Ovary (tissue), 9 donors: ENCODE data around the gene CAP1. TPM values are rescaled to one million over a fixed set of nuclear protein-coding genes. Genes with fewer than 3 reads are reported as not detected.

Source experiments
- DNase-seq, 5 donors: peaks; one replicate each; pipeline ENCODE4 v3.0.0-alpha.2; 2019 to 2020
- H3K27ac ChIP-seq, 2 donors: fragments of 200-600 bp; one replicate each; pipeline versions ENCODE4 v1.5.1 to v1.8.0; 2019 to 2022
- H3K27me3 ChIP-seq: fragments of 200-600 bp; one replicate; pipeline ENCODE4 v1.8.0; 2022
- H3K36me3 ChIP-seq: fragments of 200-600 bp; sonication (generic); one replicate; pipeline ENCODE4 v1.5.1; 2019
- H3K4me1 ChIP-seq: one replicate; pipeline ENCODE4 v1.8.1; 2013; ENCODE audit warnings: mild to moderate bottlenecking, moderate library complexity; ENCODE audit not compliant: insufficient read depth
- H3K4me3 ChIP-seq: fragments of 200-600 bp; sonication (generic); one replicate; pipeline ENCODE4 v1.5.1; 2017
- H3K9me3 ChIP-seq, 2 donors: fragments of 200-600 bp in 1 of 2; sonication (generic) in 1 of 2; one replicate each; pipeline versions ENCODE4 v1.5.1 to v1.8.1; 2013 to 2019; ENCODE audit warnings: mild to moderate bottlenecking in 1 of 2, moderate library complexity in 1 of 2
- EP300 ChIP-seq: sonication (generic); formaldehyde crosslinking; IDR thresholded peaks from one replicate; pipeline ENCODE4 v1.6.1; 2017; ENCODE audit warnings: antibody characterized with exemption
- POLR2A ChIP-seq: fragments of 450-650 bp; IDR thresholded peaks from one replicate; pipeline ENCODE4 v1.6.1; 2017; ENCODE audit warnings: antibody characterized with exemption, mild to moderate bottlenecking, moderate library complexity
- WGBS, 3 donors: extraction: QIAGEN DNeasy Blood & Tissue Kit in 1 of 3; methylation state at CpG; one replicate each; pipeline versions ENCODE4 v1.1.5 to v1.1.7; 2013 to 2017; 5-methylcytosine and 5-hydroxymethylcytosine counted together
- intact Hi-C, 4 donors: fragments of 100-400 bp; cut with DNase I; formaldehyde crosslinking; loops; one replicate each; pipeline versions ENCODE4 v1.11.0 to v1.15.1; 2022 to 2023
- polyA plus RNA-seq, 2 donors: library from polyadenylated mRNA; stranded (reverse); fragments of 200-250 nt in 1 of 2; fragments of 350-450 nt in 1 of 2; fragmentation: Illumina TruSeq in 1 of 2; extraction: RNeasy Lipid Tissue Mini Kit (QIAGEN cat#74804) in 1 of 2; gene quantifications; one replicate each; pipeline ENCODE4 v1.2.3, GENCODE V29; 2013 to 2014
- total RNA-seq, 7 donors: library from RNA; depleted of rRNA in 2 of 7; stranded (reverse); fragments of >200 nt in 2 of 7; fragmentation: NEBNext Ultra II Directional in 3 of 7; extraction: Animal tissue kit (Norgen Biotek cat#: 25700) in 3 of 7; gene quantifications; one replicate each; pipeline versions ENCODE4 v1.1.0 to v1.2.4, GENCODE V29; 2016 to 2023
- TF ChIP-seq, protein P1 (sequence below), 3 donors: fragments of 450-650 bp in 2 of 3; fragments of 200-600 bp in 1 of 3; IDR thresholded peaks; one replicate each; pipeline versions ENCODE4 v1.5.1 to v1.8.0; 2016 to 2022; ENCODE audit warnings: antibody characterized with exemption in 3 of 3, mild to moderate bottlenecking in 1 of 3
- donor health status: DM: no; HTN: no; CAD: no; lungs with moderate emphysema.
- donor health status: DM: no; HTN: no; CAD: no.
- donor health status: Bipolar disorder and iron deficiency.
- donor health status: DM: yes; HTN: yes; CAD: no.
- donor health status: DM: no; HTN: no; CAD: no.
- donor health status: DM: yes; HTN: yes; CAD: no.

Gene CAP1
- total and polyA plus RNA-seq, 9 donors = 76.8 to 325 (median 194) TPM

DNA sequence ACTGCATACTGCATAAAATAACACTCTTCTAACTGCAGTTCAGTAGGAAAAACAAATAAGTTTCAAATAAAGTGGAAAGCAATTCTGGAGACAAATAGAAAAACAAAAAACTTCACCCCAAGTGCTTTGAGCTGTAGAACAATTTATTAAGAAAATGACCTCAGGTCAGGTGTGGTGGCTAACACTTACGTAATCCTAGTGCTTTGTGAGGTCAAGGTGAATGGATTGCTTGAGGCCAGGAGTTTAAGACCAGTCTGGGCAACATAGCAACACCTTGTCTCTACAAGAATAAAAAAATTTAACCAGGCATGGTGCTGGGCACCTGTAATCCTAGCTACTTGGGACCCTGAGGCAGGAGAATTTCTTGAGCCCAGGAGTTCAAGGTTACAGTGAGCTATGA is 61.5 kb downstream of the CAP1 start:
- 39 to 55% (median 41%) methylated on average over 1 of the region's 1 CpG for WGBS, 3 donors
- no peak overlapping the region for H3K27ac ChIP-seq
- H3K27me3 ChIP-seq = no peaks in the 10 kb centered on the region
- TF ChIP-seq, protein P1, sequence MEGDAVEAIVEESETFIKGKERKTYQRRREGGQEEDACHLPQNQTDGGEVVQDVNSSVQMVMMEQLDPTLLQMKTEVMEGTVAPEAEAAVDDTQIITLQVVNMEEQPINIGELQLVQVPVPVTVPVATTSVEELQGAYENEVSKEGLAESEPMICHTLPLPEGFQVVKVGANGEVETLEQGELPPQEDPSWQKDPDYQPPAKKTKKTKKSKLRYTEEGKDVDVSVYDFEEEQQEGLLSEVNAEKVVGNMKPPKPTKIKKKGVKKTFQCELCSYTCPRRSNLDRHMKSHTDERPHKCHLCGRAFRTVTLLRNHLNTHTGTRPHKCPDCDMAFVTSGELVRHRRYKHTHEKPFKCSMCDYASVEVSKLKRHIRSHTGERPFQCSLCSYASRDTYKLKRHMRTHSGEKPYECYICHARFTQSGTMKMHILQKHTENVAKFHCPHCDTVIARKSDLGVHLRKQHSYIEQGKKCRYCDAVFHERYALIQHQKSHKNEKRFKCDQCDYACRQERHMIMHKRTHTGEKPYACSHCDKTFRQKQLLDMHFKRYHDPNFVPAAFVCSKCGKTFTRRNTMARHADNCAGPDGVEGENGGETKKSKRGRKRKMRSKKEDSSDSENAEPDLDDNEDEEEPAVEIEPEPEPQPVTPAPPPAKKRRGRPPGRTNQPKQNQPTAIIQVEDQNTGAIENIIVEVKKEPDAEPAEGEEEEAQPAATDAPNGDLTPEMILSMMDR (IDR thresholded peaks at IDR 0.05) = no peak
- TF ChIP-seq POLR2A (no peak), EP300 (no peak)
- intact Hi-C loops = no loop called here
- no peak overlapping the region for H3K4me3 ChIP-seq
- H3K9me3 ChIP-seq = peaks cover 0 to 5% of the 10 kb centered on the region in 2 donors
- no peak for DNase-seq
- peaks cover 3% of the 10 kb centered on the region for H3K4me1 ChIP-seq
- no peaks in the 10 kb centered on the region for H3K36me3 ChIP-seq

GRCh38 chr1:40102896-40103295 is 62.4 kb downstream of the CAP1 start:
- TF ChIP-seq, protein P1 (IDR thresholded peaks at IDR 0.05) = no peak
- TF ChIP-seq POLR2A = no peak
- no peak for TF ChIP-seq EP300
- Histone ChIP-seq H3K36me3 (no peaks in the 10 kb centered on the region), H3K27ac (no peak overlapping the region), H3K27me3 (no peaks in the 10 kb centered on the region), H3K4me1 (no peaks in the 10 kb centered on the region), H3K9me3 (peaks cover 0 to 5% of the 10 kb centered on the region in 2 donors), H3K4me3 (no peak overlapping the region)
- WGBS, 3 donors = 84 to 87% (median 85%) methylated on average over 3 of the region's 3 CpGs
- intact Hi-C loops = no loop called here
- DNase-seq = no peak

DNA sequence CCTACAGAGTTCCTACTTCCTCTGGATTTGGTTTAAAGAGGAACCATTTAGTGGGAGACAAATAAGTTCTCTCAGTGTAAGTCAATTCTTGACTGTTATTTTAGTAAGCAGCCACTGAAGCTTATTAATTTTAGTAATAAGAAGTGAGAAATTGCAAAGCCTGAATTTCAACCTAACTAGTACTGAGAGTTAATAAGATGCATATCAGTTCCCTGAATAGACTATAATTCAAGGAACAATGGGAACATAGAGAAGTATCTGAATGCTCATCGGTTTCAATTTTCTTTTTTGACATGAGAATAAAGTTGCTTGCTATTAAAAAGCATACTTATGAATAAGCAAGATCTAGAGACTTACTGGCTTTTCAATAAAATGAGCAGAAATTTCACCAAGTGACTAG is 64.5 kb downstream of the CAP1 start:
- DNase-seq = no peak
- H3K9me3 ChIP-seq = peaks cover 0 to 5% of the 10 kb centered on the region in 2 donors
- intact Hi-C loops = no loop called here

GRCh38 chr1:40107290-40107959 is 66.9 kb downstream of the CAP1 start:
- DNase-seq = no peak
- Histone ChIP-seq H3K4me3 (no peak overlapping the region), H3K27me3 (no peaks in the 10 kb centered on the region), H3K36me3 (no peaks in the 10 kb centered on the region), H3K4me1 (no peaks in the 10 kb centered on the region), H3K9me3 (peaks cover 0 to 10% of the 10 kb centered on the region in 2 donors), H3K27ac (no peak overlapping the region)
- WGBS, 3 donors = 88% methylated on average over 6 of the region's 6 CpGs
- intact Hi-C loops = no loop called here
- no peak for TF ChIP-seq POLR2A
- TF ChIP-seq, protein P1 (IDR thresholded peaks at IDR 0.05) = no peak

More for the DNA sequence above, 64.5 kb downstream of the CAP1 start:
- Histone ChIP-seq H3K27ac (no peak overlapping the region), H3K4me3 (no peak overlapping the region), H3K4me1 (no peaks in the 10 kb centered on the region), H3K36me3 (no peaks in the 10 kb centered on the region), H3K27me3 (no peaks in the 10 kb centered on the region)
- WGBS, 3 donors = 77 to 82% (median 77%) methylated on average over 1 of the region's 1 CpG
- TF ChIP-seq, protein P1 (IDR thresholded peaks at IDR 0.05) = no peak
- TF ChIP-seq EP300 = no peak
- TF ChIP-seq POLR2A = no peak
